GM10248 (cell line): ENCODE measurements around the gene NT5C3A.

ENCODE experiments used
- CTCF ChIA-PET: fragments of 300-600 bp; sonication (Branson Sonifier 250); formaldehyde crosslinking; extraction: SDS; loops from one replicate; lab custom pipeline; 2021; ENCODE audit warnings: antibody characterized with exemption; lab: Yijun Ruan, JAX
- POLR2A ChIA-PET: fragments of 350-650 bp; sonication (Branson Sonifier 250); formaldehyde crosslinking; extraction: SDS; loops from one replicate; lab custom pipeline; 2020; ENCODE audit warnings: antibody characterized with exemption; lab: Yijun Ruan, JAX
- DNase-seq: peaks from one replicate; pipeline ENCODE4 v3.0.0; 2012; ENCODE audit errors: extremely low spot score
- CTCF ChIP-seq: IDR thresholded peaks from 2 replicates; pipeline ENCODE4 v1.5.1; 2012; ENCODE audit warnings: mild to moderate bottlenecking, low read depth; ENCODE audit errors: extremely low read depth, missing control alignments, control extremely low read depth

The NT5C3A gene

GRCh38 chr7:33040803-33041516 lies 21.6 kb downstream of the NT5C3A start:
- peak; percentile 69 for DNase-seq
- TF ChIP-seq CTCF: no peak
- POLR2A ChIA-PET: interaction anchor here (0.8 to 1.5 kb wide), 4 partner anchors 10 to 73 kb away, joined by 4 to 12 read pairs (median 4); partner anchors contain the start of gene NT5C3A
- CTCF ChIA-PET: interaction anchor here (0.8 to 3.2 kb wide), 11 partner anchors 8 to 240 kb away, joined by 3 to 20 read pairs (median 4); partner anchors contain the start of gene NT5C3A

GRCh38 chr7:33039903-33040292 lies 22.7 kb downstream of the NT5C3A start:
- POLR2A ChIA-PET: interaction anchor here (1.3 to 1.5 kb wide), 3 partner anchors 8 to 22 kb away, joined by 4 to 12 read pairs (median 4); partner anchors contain the start of gene NT5C3A
- no peak for TF ChIP-seq CTCF
- CTCF ChIA-PET: interaction anchor here (0.8 to 3.2 kb wide), 10 partner anchors 9 to 239 kb away, joined by 3 to 20 read pairs (median 4); partner anchors contain the start of gene NT5C3A
- DNase-seq: no peak

- ChIA-PET POLR2A (interaction anchor here (0.7 to 1.5 kb wide), 2 partner anchors 12 to 21 kb away, joined by 3 to 4 read pairs; no protein-coding TSS in a partner anchor), CTCF (interaction anchor here (1.2 to 3.1 kb wide), 8 partner anchors 9 to 238 kb away, joined by 3 to 20 read pairs (median 4); no protein-coding TSS in a partner anchor)
- no peak for TF ChIP-seq CTCF
- peak; percentile 30 for DNase-seq
Measured at GRCh38 chr7:33039257-33039902, 23.2 kb downstream of the NT5C3A start.

GRCh38 chr7:33038639-33039038 lies 23.9 kb downstream of the NT5C3A start:
- TF ChIP-seq CTCF: no peak
- ChIA-PET CTCF (interaction anchor here (3.1 kb wide), 1 partner anchor 15 kb away, joined by 20 read pairs; no protein-coding TSS in a partner anchor), POLR2A (interaction anchor here (0.7 kb wide), 1 partner anchor 22 kb away, joined by 3 read pairs; no protein-coding TSS in a partner anchor)
- no peak for DNase-seq

DNA sequence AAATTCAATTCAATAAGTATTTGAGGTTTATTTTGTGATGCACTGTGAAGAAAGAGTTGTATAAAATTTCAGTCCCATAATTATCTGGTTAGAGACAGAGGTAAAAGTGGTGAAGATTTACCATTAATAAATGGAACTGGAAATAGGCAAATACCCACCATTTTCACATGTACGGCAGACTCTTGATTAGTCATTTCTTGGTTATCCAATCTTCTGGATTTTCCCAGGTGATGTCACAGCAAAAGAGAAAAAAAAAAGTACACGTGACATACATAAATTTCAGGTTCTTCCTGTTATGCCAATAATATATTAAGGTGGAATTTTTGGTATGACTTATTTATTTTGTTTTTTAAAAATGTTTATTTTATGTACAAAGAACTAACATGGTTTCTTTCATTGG lies 26.8 kb downstream of the NT5C3A start:
- CTCF ChIA-PET: interaction anchor here (0.9 kb wide), 1 partner anchor 22 kb away, joined by 3 read pairs; no protein-coding TSS in a partner anchor
- POLR2A ChIA-PET: no interaction called here
- TF ChIP-seq CTCF: no peak
- no peak for DNase-seq

- no peak for DNase-seq
- no peak for TF ChIP-seq CTCF
- CTCF ChIA-PET: interaction anchor here (2.0 to 2.4 kb wide), 2 partner anchors 9 to 13 kb away, joined by 6 to 7 read pairs; no protein-coding TSS in a partner anchor
- POLR2A ChIA-PET: no interaction called here
Measured at GRCh38 chr7:33024189-33024757, 38.3 kb downstream of the NT5C3A start.
